ENCODE data around the gene DDIT3.
"Not testable (repeated sequence)": the region's sequence is repeated elsewhere in the genome, so short reads cannot be mapped to it uniquely, and the experiment has no call there.

Gene DDIT3, protein sequence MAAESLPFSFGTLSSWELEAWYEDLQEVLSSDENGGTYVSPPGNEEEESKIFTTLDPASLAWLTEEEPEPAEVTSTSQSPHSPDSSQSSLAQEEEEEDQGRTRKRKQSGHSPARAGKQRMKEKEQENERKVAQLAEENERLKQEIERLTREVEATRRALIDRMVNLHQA

DNA sequence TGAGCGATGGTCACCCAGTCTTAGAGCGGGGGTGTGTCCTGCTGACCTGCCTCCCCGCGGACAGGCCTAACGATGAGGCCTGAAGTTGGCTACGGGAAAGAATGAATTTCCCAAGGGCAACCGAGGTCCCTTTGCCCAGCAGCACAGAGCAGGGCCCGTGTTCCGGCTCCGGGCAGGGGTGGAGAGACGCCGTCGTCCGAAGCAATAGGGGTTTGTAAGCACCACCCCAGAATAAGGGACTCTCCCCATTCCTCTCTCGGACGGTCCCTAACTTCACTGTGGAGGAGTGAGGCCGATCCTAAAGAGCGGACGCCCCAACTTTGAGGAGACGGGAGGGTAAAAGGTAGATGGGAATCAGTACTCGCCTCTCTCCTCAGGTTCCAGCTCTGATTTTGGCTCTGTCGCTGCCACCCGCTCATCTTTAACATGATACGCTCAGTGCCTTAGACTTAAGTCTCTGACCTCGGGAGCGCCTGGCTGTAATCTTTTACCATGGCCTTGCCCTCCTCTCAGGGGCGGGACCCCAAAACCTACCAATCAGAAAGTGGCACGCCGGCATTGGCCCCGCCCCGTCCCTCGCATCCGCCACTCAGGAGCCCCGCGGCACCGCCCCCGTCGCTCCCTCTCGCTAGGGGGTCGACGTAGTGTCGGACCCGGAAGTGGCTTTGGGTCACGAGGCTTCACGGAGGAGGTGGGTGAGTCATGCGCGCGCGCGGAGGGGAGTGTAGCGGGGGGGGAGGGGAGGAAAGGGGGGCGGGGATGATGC is at the start of gene DDIT3:
TSS of gene DDIT3 (minus strand) at position 462 of the 766 bp plus-strand sequence. CDS start 3,108 bp downstream, outside the sequence.
- DNase-seq, result peak; percentile 100

GRCh38 chr12:57569858-57570257 is 49.5 kb upstream of the DDIT3 start:
- DNase-seq, result no peak

GRCh38 chr12:57568838-57569237 is 48.5 kb upstream of the DDIT3 start:
- no peak for DNase-seq

- DNase-seq, result no peak
Measured at GRCh38 chr12:57564178-57564740, 43.9 kb upstream of the DDIT3 start.

- DNase-seq, result no peak
Measured at GRCh38 chr12:57563358-57563757, 43.0 kb upstream of the DDIT3 start.

DNA sequence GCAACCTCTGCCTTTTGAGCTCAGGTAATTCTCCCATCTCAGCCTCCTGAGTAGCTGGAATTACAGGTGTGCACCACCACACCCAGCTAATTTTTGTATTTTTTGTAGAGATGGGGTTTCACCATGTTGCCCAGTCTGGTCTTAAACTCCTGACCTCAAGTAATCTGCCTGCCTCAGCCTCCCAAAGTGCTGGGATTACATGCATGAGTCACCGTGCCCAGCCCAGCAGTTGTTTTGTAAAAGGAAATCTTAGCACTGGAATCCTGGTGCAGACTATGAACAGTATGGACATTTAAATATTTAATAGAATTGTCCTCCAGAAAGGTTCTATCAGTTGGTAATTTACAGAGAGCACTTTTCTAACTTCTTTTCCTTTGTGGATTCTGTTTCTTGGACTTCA is 40.8 kb upstream of the DDIT3 start:
- not testable (repeated sequence) for DNase-seq

GRCh38 chr12:57560516-57560915 is 40.2 kb upstream of the DDIT3 start:
- no peak for DNase-seq

DNA sequence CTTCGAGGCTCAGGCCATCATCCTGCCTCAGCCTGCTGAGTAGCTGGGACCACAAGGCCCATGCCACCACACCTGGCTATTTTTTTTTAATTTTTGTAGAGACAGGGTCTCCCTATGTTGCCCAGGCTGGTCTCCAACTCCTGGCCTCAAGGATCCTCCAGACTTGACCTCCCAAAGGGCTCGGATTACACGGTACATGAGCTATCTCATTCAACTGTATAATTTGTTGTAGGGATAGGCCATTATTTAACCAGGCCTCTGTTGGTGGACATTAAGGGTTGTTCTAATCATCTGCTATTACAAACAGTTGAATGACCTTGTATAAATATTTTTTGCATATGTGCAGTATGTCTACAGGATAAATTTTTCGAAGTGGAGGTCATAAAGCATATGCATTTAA is 38.5 kb upstream of the DDIT3 start:
- DNase-seq, result no peak

DNA sequence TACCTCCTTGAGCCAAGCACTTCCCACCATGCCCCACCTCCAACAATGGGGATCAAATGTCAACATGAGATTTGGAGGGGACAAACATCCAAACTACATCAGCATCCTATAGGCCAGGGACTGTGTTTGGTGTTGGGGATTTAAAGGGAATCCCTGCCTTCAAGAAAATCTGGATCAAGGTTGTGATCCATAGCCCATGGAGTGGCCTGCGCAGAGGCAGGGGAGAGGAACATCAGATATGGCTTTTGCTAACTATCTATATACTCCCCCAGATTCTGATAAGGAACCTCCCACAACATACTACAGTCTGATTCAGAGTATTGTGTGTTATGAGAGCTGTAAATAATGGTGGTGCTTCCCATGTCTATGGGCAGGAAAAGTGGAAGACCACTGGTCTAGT is 34.6 kb upstream of the DDIT3 start:
- no peak for DNase-seq

GRCh38 chr12:57554453-57554852 is 34.1 kb upstream of the DDIT3 start:
- DNase-seq, result no peak

- no peak for DNase-seq
Measured at GRCh38 chr12:57553343-57554202, 33.3 kb upstream of the DDIT3 start.

DNA sequence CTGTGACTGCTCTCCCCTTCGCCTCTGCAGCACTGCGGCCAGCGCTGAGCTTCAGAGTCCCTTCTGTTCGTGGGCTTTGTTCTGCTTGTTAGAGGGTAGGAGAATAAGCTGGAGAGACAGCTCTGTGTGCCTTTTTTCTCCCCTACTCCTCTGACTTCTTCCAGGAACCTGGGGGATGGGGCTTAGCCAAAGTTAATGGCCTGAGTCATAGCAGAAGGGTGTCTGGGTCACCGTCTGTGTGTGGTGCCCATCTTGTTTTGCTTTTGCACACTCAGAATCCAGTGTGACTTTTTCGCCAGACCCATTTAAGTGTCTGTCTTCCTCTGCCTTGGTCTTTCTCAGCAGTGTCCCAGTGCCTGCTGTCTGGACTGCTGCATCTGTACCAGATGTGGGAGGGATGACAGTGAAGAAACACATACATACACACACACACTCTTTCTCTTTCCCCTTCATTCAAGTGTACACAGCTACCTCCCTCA is 32.6 kb upstream of the DDIT3 start:
- DNase-seq, result no peak

GRCh38 chr12:57552306-57552651 is 32.0 kb upstream of the DDIT3 start:
- DNase-seq, result no peak

DNA sequence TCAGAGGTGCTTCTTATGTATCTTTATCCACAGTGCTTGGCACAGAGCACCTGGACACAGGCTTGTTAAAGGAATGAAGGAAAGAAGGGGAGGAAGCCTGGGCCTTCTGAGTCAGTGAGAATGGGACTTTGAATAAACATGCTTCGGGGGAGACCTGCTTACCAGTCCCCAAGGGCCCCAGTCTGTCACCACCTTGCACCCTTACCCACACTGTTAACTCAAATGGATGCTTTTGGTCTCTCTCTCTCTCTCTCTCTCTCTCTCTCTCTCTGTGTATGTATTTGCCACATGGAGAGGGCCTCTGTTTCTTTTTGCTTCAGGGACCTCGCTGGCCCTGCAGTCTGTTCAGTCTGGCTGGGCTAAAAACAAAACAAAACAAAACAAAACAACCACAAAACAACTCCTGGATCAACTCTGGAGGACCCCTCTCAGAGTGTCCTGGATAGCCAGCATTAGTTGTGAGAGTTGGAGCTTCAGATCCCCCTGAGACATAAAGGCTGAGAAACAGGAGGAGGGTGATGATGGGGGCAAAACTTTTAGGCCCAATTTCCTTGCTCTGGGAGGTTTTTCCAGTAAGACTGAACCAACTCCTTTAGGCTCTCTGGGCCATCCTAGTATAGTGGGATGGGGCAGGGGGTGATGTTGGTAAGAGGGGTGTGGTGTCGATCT is 31.5 kb upstream of the DDIT3 start:
- DNase-seq, result no peak

DNA sequence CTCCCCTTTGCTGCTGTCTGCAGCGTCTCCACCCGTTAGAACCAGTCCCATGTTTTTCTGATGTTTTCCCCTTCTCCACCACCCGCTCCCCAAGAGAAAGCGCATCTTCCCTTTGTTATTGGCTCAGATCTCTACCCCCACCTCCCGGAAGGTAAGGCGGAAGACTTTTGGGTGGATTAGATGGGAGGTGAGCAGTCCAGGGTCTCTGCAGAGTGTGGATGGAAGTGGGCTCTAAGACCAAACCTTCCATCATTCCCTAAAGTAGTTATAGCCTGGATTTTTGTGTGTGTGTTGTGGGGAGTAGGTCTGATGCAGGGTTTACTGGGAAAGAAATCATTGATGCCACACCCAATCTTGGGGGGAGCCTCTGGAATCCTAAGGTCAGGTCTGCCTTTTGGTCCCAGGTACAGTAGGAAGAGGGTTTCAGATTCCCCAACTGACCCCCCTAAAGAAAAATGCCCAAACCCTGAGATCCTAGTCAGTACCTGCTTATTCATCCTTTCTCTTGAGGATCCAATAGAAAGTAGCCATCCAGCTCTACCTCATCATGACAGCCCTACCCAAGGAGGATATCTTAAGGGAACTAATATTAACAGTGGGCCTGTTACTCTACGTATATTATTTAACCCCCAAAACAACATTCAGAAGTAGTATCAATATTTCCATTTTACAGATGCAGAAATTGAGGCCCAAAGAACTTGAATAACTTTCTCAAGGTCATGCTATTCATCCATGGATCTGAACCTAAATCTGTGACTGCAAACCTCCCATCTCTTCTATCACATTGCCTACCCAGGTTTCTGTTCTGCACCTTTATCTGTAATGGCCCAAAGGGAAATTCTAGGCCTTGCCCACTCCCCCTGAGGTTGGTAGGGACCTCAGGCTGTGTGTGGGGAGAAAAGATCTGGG is 30.6 kb upstream of the DDIT3 start:
- DNase-seq, result no peak

GRCh38 chr12:57549909-57550640 is 29.8 kb upstream of the DDIT3 start, which contains the start of gene KIF5A:
KIF5A (plus strand) TSS chr12:57550044; CDS start chr12:57550272, 228 bp downstream.
- DNase-seq, result no peak

GRCh38 chr12:57549203-57549908 is 29.0 kb upstream of the DDIT3 start:
- no peak for DNase-seq

DNA sequence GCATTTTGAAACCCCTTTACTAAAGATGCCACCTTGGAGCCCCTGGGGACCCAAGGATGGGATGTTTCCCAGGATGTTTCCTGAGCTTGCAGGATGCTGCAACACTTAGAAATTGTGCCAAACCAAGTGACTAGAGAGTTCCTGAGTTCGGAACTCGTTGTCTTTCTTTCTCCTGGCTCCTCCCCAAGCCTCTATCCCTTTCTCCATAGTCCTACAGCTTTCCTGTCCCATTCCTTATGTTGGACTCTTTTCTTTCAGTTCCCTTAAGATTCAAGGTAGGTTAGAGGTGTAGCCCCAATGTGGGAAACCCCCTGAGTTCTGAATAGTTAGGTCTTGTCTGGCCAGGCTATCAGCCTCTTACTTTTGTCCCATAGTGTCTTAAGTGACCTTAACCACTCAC is 28.2 kb upstream of the DDIT3 start:
- no peak for DNase-seq

DNA sequence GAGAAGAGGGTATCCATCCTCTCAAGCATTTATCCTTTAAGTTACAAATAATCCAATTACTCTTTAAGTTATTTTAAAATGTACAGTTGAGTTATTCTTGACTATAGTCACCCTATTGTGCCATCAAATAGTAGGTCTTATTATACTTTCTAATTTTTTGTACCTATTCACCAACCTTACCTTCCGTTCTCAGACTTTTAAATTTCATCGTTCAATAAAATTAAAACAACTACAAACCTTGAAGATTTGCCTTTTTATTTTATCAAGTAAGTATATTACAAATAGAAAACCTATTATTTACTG is 27.6 kb upstream of the DDIT3 start:
- no peak for DNase-seq

DNA sequence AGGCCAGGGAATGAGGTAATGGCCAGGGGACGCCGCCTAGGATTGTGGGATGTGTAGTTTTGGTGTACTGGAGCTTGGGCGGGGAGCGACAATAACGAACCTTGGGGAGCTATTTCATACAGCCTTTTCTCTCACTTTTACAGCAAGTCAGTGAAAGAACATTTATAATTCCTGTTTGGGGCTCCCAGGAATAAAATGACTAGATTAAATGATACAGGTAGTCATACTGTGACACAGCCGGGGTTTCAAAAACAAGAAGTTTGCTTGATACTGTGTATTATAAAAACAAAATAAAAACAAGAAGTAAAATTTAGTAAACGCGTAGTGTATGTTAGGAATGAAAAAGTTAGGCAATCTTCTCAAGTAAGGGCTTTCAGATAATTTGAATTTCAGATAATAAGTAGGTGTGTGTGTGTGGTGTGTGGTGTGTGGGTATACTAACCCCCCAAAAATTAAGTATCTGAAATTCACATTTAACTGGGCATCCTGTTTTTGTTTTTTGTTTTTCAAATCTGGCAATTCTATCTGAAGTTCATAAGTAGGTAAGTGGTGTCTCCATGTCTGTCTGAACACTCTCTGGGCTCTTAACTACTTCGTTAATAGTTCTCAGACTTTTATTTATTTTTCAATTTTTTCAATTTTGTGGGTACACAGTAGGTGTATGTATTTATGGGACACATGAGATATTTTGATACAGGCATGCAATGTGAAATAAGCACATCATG is 27.1 kb upstream of the DDIT3 start:
- DNase-seq, result no peak
